BJ (cell line): Measurements from ENCODE around the gene SORCS1. TPM values are rescaled to one million over a fixed set of nuclear protein-coding genes. Genes with fewer than 3 reads are reported as not detected.

Experiments
- CTCF ChIA-PET: fragments of 350-600 bp; formaldehyde crosslinking; extraction: SDS; loops from one replicate; lab custom pipeline; 2021; ENCODE audit warnings: antibody characterized with exemption, inconsistent platforms; lab: Yijun Ruan, JAX
- POLR2A ChIA-PET: fragments of 300-600 bp; sonication (Branson Sonifier 250); formaldehyde crosslinking; extraction: SDS; loops from one replicate; lab custom pipeline; 2021; ENCODE audit warnings: antibody characterized with exemption; lab: Charles Lee
- DNase-seq: peaks from one replicate; pipeline ENCODE4 v3.0.0-alpha.2; 2011; ENCODE audit warnings: low read depth
- H3K27me3 ChIP-seq: 2 replicates; pipeline ENCODE4 v1.6.0; 2011; ENCODE audit warnings: low read length; ENCODE audit not compliant: control insufficient read depth, insufficient read depth
- H3K36me3 ChIP-seq: 2 replicates; pipeline ENCODE4 v1.5.1; 2011; ENCODE audit warnings: low read length; ENCODE audit not compliant: control insufficient read depth, insufficient read depth
- H3K4me3 ChIP-seq: 2 replicates; pipeline ENCODE4 v1.5.1; 2011; ENCODE audit warnings: low read depth, mild to moderate bottlenecking, control low read depth, low read length
- polyA plus RNA-seq: library from polyadenylated mRNA; depleted of rRNA; stranded (reverse); fragments of >200 nt; gene quantifications from 2 replicates; pipeline ENCODE4 v1.2.3, GENCODE V29; 2011
- TF ChIP-seq, protein P1 (sequence below): IDR thresholded peaks from 2 replicates; pipeline ENCODE4 v1.5.1; 2011; ENCODE audit warnings: low read depth, mild to moderate bottlenecking, control low read depth, inconsistent platforms, low read length, moderate library complexity; ENCODE audit not compliant: insufficient read depth

SORCS1 gene
- polyA plus RNA-seq, 1 experiment: 0.01 TPM

GRCh38 chr10:106722524-106722923, 442.0 kb downstream of the SORCS1 start:
- H3K36me3 ChIP-seq: no peaks in the 10 kb centered on the region
- TF ChIP-seq, protein P1, sequence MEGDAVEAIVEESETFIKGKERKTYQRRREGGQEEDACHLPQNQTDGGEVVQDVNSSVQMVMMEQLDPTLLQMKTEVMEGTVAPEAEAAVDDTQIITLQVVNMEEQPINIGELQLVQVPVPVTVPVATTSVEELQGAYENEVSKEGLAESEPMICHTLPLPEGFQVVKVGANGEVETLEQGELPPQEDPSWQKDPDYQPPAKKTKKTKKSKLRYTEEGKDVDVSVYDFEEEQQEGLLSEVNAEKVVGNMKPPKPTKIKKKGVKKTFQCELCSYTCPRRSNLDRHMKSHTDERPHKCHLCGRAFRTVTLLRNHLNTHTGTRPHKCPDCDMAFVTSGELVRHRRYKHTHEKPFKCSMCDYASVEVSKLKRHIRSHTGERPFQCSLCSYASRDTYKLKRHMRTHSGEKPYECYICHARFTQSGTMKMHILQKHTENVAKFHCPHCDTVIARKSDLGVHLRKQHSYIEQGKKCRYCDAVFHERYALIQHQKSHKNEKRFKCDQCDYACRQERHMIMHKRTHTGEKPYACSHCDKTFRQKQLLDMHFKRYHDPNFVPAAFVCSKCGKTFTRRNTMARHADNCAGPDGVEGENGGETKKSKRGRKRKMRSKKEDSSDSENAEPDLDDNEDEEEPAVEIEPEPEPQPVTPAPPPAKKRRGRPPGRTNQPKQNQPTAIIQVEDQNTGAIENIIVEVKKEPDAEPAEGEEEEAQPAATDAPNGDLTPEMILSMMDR: no peak
- DNase-seq: no peak
- no peak overlapping the region for H3K4me3 ChIP-seq
- POLR2A ChIA-PET: no interaction called here
- H3K27me3 ChIP-seq: no peaks in the 10 kb centered on the region
- CTCF ChIA-PET: interaction anchor here (1.7 kb wide), 1 partner anchor 17 kb away, joined by 4 read pairs; no protein-coding TSS in a partner anchor

GRCh38 chr10:106720683-106721082, 443.8 kb downstream of the SORCS1 start:
- H3K4me3 ChIP-seq: no peak overlapping the region
- POLR2A ChIA-PET: no interaction called here
- no peak for DNase-seq
- TF ChIP-seq, protein P1: no peak
- no peaks in the 10 kb centered on the region for H3K27me3 ChIP-seq
- CTCF ChIA-PET: interaction anchor here (0.6 to 1.6 kb wide), 2 partner anchors 12 to 1705 kb away, joined by 3 to 6 read pairs; no protein-coding TSS in a partner anchor
- H3K36me3 ChIP-seq: no peaks in the 10 kb centered on the region

DNA sequence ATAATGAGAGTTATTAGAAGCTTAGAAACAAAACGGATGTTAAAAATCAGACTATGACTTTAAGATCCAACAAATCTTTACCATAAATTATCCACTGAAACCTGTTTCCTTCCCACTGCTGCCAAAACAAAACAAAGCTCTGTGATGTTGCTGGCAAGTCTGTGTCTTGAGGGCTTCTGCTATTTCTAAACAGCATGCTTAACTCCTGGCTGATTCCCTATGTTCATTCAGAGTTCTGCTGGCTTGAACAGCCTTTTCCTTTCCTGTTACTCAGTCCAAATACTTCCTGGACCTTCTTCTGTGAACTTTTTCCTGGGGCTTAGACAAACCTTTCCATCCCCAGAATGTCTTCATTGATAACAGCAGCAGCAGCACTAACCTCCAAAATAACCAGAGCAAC, 448.1 kb downstream of the SORCS1 start:
- no peak for DNase-seq
- H3K36me3 ChIP-seq: no peaks in the 10 kb centered on the region
- no peak overlapping the region for H3K4me3 ChIP-seq
- TF ChIP-seq, protein P1: no peak
- ChIA-PET CTCF (interaction anchor here (0.6 to 3.9 kb wide), 2 partner anchors 11 kb away, joined by 4 to 18 read pairs; no protein-coding TSS in a partner anchor), POLR2A (no interaction called here)
- H3K27me3 ChIP-seq: no peaks in the 10 kb centered on the region

DNA sequence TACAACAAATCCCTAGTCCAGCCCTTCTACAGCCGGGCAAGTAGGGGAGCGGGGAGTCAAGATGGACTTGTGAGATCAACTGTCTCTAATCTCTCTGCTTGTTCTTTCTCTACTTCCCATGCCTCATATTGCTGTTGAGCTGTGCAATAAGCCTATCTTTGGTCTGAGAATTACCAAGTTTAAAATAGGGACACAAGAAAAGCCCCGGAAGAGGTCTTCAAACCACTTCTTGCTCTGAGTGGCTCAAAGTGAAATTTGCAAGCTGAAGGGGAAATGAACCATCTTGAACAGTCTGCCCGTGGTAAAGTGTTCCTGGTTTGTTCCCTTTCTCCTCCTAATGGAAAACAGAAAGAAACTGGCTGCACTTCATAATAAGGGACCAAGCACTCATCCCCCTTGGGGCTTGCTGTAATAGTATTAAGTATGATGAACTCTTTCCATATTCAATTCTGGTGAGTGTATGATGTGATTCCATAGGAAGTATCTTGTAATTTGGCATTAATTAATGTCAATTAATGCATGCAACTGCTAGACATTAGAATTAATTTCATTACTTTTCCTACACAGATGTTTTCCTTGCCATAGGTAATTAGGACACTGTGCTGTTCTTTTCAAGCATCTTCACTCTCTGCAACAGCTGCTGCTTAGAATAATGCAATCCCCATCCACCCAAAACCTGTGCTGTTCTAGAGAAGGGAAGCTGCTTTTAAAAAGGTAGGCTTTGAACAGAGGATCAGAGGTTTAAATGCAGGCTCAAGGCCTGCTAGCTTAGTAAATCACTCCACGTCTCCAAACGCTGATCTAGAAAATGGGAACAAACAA, 449.6 kb downstream of the SORCS1 start:
- ChIA-PET CTCF (interaction anchor here (3.9 kb wide), 1 partner anchor 9 kb away, joined by 18 read pairs; no protein-coding TSS in a partner anchor), POLR2A (no interaction called here)
- TF ChIP-seq, protein P1: no peak
- H3K4me3 ChIP-seq: no peak overlapping the region
- no peak for DNase-seq
- no peaks in the 10 kb centered on the region for H3K27me3 ChIP-seq
- H3K36me3 ChIP-seq: no peaks in the 10 kb centered on the region

DNA sequence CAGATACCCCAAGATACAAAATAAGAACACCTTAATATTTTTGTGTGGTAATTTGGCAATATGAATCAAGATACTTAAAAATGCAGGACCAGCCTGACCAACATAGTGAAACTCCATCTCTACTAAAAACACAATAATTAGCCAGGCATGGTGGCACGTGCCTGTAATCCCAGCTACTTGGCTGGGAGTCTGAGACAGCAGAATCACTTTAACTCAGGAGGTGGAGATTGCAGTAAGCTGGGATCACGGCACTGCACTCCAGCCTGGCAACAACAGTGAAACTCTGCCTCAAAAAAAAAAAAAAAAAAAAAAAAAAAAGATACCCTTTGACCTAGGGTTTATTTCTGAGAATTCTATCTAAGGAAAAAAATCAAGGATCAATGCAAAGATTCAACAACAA, 450.7 kb downstream of the SORCS1 start:
- no peak overlapping the region for H3K4me3 ChIP-seq
- TF ChIP-seq, protein P1: no peak
- H3K27me3 ChIP-seq: no peaks in the 10 kb centered on the region
- DNase-seq: no peak
- ChIA-PET CTCF (interaction anchor here (0.6 to 3.9 kb wide), 2 partner anchors 8 to 1321 kb away, joined by 3 to 18 read pairs; no protein-coding TSS in a partner anchor), POLR2A (no interaction called here)
- H3K36me3 ChIP-seq: no peaks in the 10 kb centered on the region
